Neural crest cell (in vitro differentiated cells): ENCODE results near the gene FPR2. TPM values are rescaled to one million over a fixed set of nuclear protein-coding genes. Genes with fewer than 3 reads are reported as not detected.

ENCODE experiments used
- DNase-seq: peaks from one replicate; pipeline ENCODE4 v3.0.0; 2021; ENCODE audit warnings: low read depth, mixed read lengths, low spot score
- H3K27ac Mint-ChIP-seq: one replicate; pipeline ENCODE4 v1.8.0; 2021; ENCODE audit warnings: mild to moderate bottlenecking, mixed read lengths; ENCODE audit not compliant: unreplicated experiment
- H3K27me3 Mint-ChIP-seq: 2 replicates; pipeline ENCODE4 v1.8.0; 2021; ENCODE audit warnings: low read depth, mild to moderate bottlenecking, mixed read lengths
- H3K36me3 Mint-ChIP-seq: 2 replicates; pipeline ENCODE4 v1.8.0; 2021; ENCODE audit warnings: low read depth, mild to moderate bottlenecking, mixed read lengths
- H3K4me1 Mint-ChIP-seq: 2 replicates; pipeline ENCODE4 v1.8.0; 2021; ENCODE audit warnings: mixed read lengths
- H3K4me3 Mint-ChIP-seq: one replicate; pipeline ENCODE4 v1.8.0; 2021; ENCODE audit warnings: mild to moderate bottlenecking, mixed read lengths
- H3K9me3 Mint-ChIP-seq: 2 replicates; pipeline ENCODE4 v1.8.0; 2021; ENCODE audit warnings: mixed read lengths
- CTCF ChIP-seq: fragments of 200-600 bp; sonication (generic); conservative IDR thresholded peaks from 2 replicates; pipeline ENCODE4 v1.5.0; 2021; ENCODE audit warnings: antibody characterized with exemption, mild to moderate bottlenecking
- total RNA-seq: library from RNA; stranded (reverse); gene quantifications from 2 replicates; pipeline ENCODE4 v1.2.1, GENCODE V29; 2021

FPR2 gene
- total RNA-seq, 1 donor from 2014 or later: not detected

GRCh38 chr19:51777570-51778462, 16.8 kb downstream of the FPR2 start:
- Mint-ChIP-seq H3K36me3 (no peaks in the 10 kb centered on the region), H3K27me3 (peaks cover 81% of the 10 kb centered on the region), H3K4me1 (no peaks in the 10 kb centered on the region), H3K27ac (no peak overlapping the region), H3K9me3 (no peaks in the 10 kb centered on the region), H3K4me3 (no peak overlapping the region)
- peak; percentile 83 for TF ChIP-seq CTCF
- peak; percentile 44 for DNase-seq

GRCh38 chr19:51779181-51779580, 18.2 kb downstream of the FPR2 start:
- Mint-ChIP-seq H3K9me3 (no peaks in the 10 kb centered on the region), H3K4me1 (no peaks in the 10 kb centered on the region), H3K36me3 (no peaks in the 10 kb centered on the region), H3K27ac (no peak overlapping the region), H3K4me3 (no peak overlapping the region), H3K27me3 (peaks cover 71% of the 10 kb centered on the region)
- no peak for TF ChIP-seq CTCF
- no peak for DNase-seq

- H3K27ac Mint-ChIP-seq: no peak overlapping the region
- TF ChIP-seq CTCF: no peak
- no peak for DNase-seq
- no peak overlapping the region for H3K4me3 Mint-ChIP-seq
- H3K4me1 Mint-ChIP-seq: no peaks in the 10 kb centered on the region
- no peaks in the 10 kb centered on the region for H3K36me3 Mint-ChIP-seq
- no peaks in the 10 kb centered on the region for H3K9me3 Mint-ChIP-seq
- H3K27me3 Mint-ChIP-seq: peaks cover 69% of the 10 kb centered on the region
Observed at GRCh38 chr19:51779703-51780102, 18.7 kb downstream of the FPR2 start.

GRCh38 chr19:51780270-51780669, 19.3 kb downstream of the FPR2 start:
- Mint-ChIP-seq H3K4me3 (no peak overlapping the region), H3K9me3 (no peaks in the 10 kb centered on the region), H3K36me3 (no peaks in the 10 kb centered on the region), H3K4me1 (no peaks in the 10 kb centered on the region), H3K27me3 (peaks cover 63% of the 10 kb centered on the region), H3K27ac (no peak overlapping the region)
- no peak for DNase-seq
- TF ChIP-seq CTCF: no peak

GRCh38 chr19:51781999-51782398, 21.0 kb downstream of the FPR2 start:
- no peak for TF ChIP-seq CTCF
- no peak overlapping the region for H3K27ac Mint-ChIP-seq
- no peaks in the 10 kb centered on the region for H3K36me3 Mint-ChIP-seq
- no peaks in the 10 kb centered on the region for H3K9me3 Mint-ChIP-seq
- H3K4me3 Mint-ChIP-seq: no peak overlapping the region
- peaks cover 50% of the 10 kb centered on the region for H3K27me3 Mint-ChIP-seq
- no peaks in the 10 kb centered on the region for H3K4me1 Mint-ChIP-seq
- DNase-seq: no peak
